HEK293 (cell line): ENCODE data around the gene SCRN2.

Experiments used
- CTCF ChIA-PET: fragments of 350-600 bp; formaldehyde crosslinking; extraction: SDS; loops from one replicate; lab custom pipeline; 2021; ENCODE audit warnings: antibody characterized with exemption; lab: Yijun Ruan, JAX
- POLR2A ChIA-PET: fragments of 300-600 bp; formaldehyde crosslinking; extraction: SDS; loops from one replicate; lab custom pipeline; 2020; ENCODE audit warnings: antibody characterized with exemption, inconsistent platforms; lab: Yijun Ruan, JAX
- H3K27ac ChIP-seq: fragments of 200-500 bp; sonication (Bioruptor generic); 2 replicates; pipeline ENCODE4 v1.5.1; 2014; ENCODE audit warnings: low read depth, low read length, control low read depth, inconsistent platforms; ENCODE audit errors: extremely low read depth
- H3K36me3 ChIP-seq, 2 experiments: fragments of 200-500 bp in 1 of 2; sonication (Bioruptor generic) in 1 of 2; 1 replicate in 1 of 2; 2 replicates in 1 of 2; pipeline ENCODE4 v1.5.1; 2014 to 2017; ENCODE audit warnings: inconsistent platforms in 2 of 2, low read length in 2 of 2; ENCODE audit not compliant: control insufficient read depth in 2 of 2, insufficient read depth in 1 of 2
- H3K4me1 ChIP-seq: fragments of 200-500 bp; sonication (Bioruptor generic); 2 replicates; pipeline ENCODE4 v1.5.1; 2014; ENCODE audit warnings: mild to moderate bottlenecking, low read length, inconsistent platforms; ENCODE audit not compliant: control insufficient read depth, insufficient read depth
- H3K4me3 ChIP-seq: 2 replicates; pipeline ENCODE4 v1.5.1; 2011; ENCODE audit warnings: low read depth, mild to moderate bottlenecking, control low read depth, low read length, moderate library complexity
- H3K9me3 ChIP-seq: fragments of 200-500 bp; sonication (Bioruptor generic); 2 replicates; pipeline ENCODE4 v1.5.1; 2014; ENCODE audit warnings: low read depth, low read length, inconsistent platforms; ENCODE audit not compliant: control insufficient read depth, insufficient read depth
- SALL2 ChIP-seq: fragments of 450-650 bp; formaldehyde crosslinking; IDR thresholded peaks from 2 replicates; pipeline ENCODE4 v1.5.0; 2017; ENCODE audit warnings: missing biosample characterization, mild to moderate bottlenecking, missing genetic modification characterization, borderline replicate concordance
- SETDB1 ChIP-seq: IDR thresholded peaks from one replicate; pipeline ENCODE4 v1.6.1; 2017; ENCODE audit warnings: mild to moderate bottlenecking, low read length, moderate library complexity, mixed read lengths; ENCODE audit not compliant: insufficient read length
- ZNF112 ChIP-seq: fragments of 450-650 bp; formaldehyde crosslinking; IDR thresholded peaks from 2 replicates; pipeline ENCODE4 v1.5.0; 2017; ENCODE audit warnings: missing biosample characterization, missing genetic modification characterization
- ZNF121 ChIP-seq: fragments of 450-650 bp; formaldehyde crosslinking; IDR thresholded peaks from 2 replicates; pipeline ENCODE4 v1.5.1; 2016; ENCODE audit warnings: missing biosample characterization, missing genetic modification characterization
- ZNF169 ChIP-seq: fragments of 450-650 bp; formaldehyde crosslinking; IDR thresholded peaks from 2 replicates; pipeline ENCODE4 v1.5.1; 2016; ENCODE audit warnings: missing biosample characterization, missing genetic modification characterization
- ZNF214 ChIP-seq: fragments of 450-650 bp; formaldehyde crosslinking; IDR thresholded peaks from 2 replicates; pipeline ENCODE4 v1.5.1; 2017; ENCODE audit warnings: missing biosample characterization, mild to moderate bottlenecking, missing genetic modification characterization, borderline replicate concordance
- ZNF239 ChIP-seq: fragments of 450-650 bp; formaldehyde crosslinking; IDR thresholded peaks from 2 replicates; pipeline ENCODE4 v1.5.1; 2016; ENCODE audit warnings: missing biosample characterization, missing genetic modification characterization
- ZNF416 ChIP-seq: fragments of 450-650 bp; formaldehyde crosslinking; IDR thresholded peaks from 2 replicates; pipeline ENCODE4 v1.5.1; 2016; ENCODE audit warnings: missing biosample characterization, missing genetic modification characterization
- ZNF48 ChIP-seq: fragments of 450-650 bp; formaldehyde crosslinking; IDR thresholded peaks from 2 replicates; pipeline ENCODE4 v1.5.1; 2016; ENCODE audit warnings: missing biosample characterization, missing genetic modification characterization
- ZNF561 ChIP-seq: fragments of 450-650 bp; IDR thresholded peaks from 2 replicates; pipeline ENCODE4 v1.5.1; 2018; ENCODE audit warnings: missing biosample characterization, missing genetic modification characterization, borderline replicate concordance
- TF ChIP-seq, protein P1 (sequence below): fragments of 450-650 bp; formaldehyde crosslinking; IDR thresholded peaks from 2 replicates; pipeline ENCODE4 v1.5.1; 2017; ENCODE audit warnings: missing biosample characterization, missing genetic modification characterization
- TF ChIP-seq, protein P2 (sequence below): fragments of 450-650 bp; formaldehyde crosslinking; IDR thresholded peaks from 2 replicates; pipeline ENCODE4 v1.5.1; 2017; ENCODE audit warnings: missing biosample characterization, missing genetic modification characterization

Gene SCRN2

DNA sequence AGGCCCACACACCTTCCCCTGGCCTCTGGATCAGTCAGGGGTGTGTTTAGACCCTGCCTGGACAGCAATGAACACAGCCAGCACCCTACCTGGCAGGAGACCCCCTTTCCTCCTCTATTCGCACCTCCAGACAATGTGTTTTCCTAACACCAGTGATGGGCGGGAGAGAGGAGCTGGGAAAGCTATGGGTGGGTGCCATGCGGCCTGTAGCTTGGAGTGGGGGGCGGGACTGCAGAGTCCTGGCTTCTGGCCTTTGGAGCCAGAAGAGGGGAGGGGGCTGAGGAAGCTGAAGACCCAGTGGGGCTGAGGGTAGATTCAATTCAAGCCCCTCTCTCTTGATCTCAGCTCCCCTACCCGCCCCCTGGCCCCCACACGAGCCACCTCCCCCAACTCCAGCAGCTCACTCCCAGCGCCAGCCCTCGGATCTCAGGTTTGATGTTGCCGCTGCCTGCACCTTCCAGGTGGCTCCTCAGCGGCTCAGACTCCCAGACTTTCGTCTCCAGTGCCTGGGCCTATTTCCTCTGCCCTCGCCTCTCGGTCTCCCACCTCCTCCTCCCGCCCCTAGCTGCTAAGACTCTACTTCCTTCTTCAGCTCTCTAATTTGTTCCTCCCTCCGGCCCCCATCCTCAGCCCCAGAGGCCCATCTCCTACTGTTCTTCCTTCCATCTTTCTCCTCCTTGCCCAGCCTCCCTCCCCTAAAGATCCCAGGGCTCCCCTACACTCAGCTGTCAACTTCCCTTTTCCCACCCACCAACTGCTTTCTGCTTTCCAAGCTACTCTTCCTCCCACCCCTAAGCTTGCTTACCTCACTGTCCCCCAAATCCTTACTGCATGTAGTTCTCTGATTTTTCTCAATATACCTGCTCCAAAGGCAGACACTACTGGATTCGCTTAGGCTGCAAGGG is 16.7 kb upstream of the SCRN2 start:
- POLR2A ChIA-PET: interaction anchor here (0.6 to 1.2 kb wide), 4 partner anchors 26 to 1906 kb away, joined by 4 to 8 read pairs (median 6); partner anchors contain the start of genes LRRC46, MRPL10 and SP2
- CTCF ChIA-PET: interaction anchor here (0.9 to 9.9 kb wide), 4 partner anchors 9 to 32 kb away, joined by 3 to 91 read pairs (median 8); partner anchors contain the start of gene SCRN2

DNA sequence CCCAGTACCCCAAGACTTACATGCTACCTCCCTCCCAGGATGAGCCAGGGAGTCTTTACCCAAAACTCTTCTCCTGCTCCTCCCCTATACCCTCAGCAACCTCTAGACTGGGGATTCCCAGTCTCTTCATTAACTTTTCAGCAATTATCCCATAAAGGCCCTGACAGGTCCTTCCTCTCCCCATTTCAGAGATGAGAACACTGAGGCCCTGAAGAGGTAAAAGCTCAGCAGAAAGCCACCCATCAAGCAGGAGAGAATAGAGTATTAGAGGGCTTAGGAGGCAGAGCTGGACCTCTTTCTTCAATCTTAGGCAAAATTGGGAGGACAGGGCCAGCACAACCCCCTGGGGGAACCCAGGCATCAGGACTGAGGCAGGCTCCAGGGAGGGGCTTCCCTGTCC is 15.8 kb upstream of the SCRN2 start:
- POLR2A ChIA-PET: interaction anchor here (1.0 to 1.3 kb wide), 2 partner anchors 11 to 39 kb away, joined by 4 to 6 read pairs; partner anchors contain the start of gene SP2
- H3K4me1 ChIP-seq: no peaks in the 10 kb centered on the region
- H3K27ac ChIP-seq: no peak overlapping the region
- CTCF ChIA-PET: interaction anchor here (1.9 to 9.9 kb wide), 3 partner anchors 8 to 33 kb away, joined by 9 to 91 read pairs (median 9); partner anchors contain the start of gene SCRN2
- no peaks in the 10 kb centered on the region for H3K36me3 ChIP-seq
- H3K4me3 ChIP-seq: no peak overlapping the region
- no peaks in the 10 kb centered on the region for H3K9me3 ChIP-seq
- TF ChIP-seq ZNF561 (tag by site-specific recombination): no peak
- TF ChIP-seq ZNF239 (tag by site-specific recombination): peak; percentile 99

More for the DNA sequence above, 16.7 kb upstream of the SCRN2 start:
- TF ChIP-seq ZNF169 (tag by site-specific recombination): no peak
- TF ChIP-seq, protein P1, sequence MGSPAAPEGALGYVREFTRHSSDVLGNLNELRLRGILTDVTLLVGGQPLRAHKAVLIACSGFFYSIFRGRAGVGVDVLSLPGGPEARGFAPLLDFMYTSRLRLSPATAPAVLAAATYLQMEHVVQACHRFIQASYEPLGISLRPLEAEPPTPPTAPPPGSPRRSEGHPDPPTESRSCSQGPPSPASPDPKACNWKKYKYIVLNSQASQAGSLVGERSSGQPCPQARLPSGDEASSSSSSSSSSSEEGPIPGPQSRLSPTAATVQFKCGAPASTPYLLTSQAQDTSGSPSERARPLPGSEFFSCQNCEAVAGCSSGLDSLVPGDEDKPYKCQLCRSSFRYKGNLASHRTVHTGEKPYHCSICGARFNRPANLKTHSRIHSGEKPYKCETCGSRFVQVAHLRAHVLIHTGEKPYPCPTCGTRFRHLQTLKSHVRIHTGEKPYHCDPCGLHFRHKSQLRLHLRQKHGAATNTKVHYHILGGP: no peak
- TF ChIP-seq SETDB1: no peak
- no peak for TF ChIP-seq ZNF112 (tag by site-specific recombination)
- TF ChIP-seq, protein P2, sequence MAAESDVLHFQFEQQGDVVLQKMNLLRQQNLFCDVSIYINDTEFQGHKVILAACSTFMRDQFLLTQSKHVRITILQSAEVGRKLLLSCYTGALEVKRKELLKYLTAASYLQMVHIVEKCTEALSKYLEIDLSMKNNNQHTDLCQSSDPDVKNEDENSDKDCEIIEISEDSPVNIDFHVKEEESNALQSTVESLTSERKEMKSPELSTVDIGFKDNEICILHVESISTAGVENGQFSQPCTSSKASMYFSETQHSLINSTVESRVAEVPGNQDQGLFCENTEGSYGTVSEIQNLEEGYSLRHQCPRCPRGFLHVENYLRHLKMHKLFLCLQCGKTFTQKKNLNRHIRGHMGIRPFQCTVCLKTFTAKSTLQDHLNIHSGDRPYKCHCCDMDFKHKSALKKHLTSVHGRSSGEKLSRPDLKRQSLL (tag by site-specific recombination): no peak
- TF ChIP-seq ZNF416: no peak
- TF ChIP-seq ZNF239 (tag by site-specific recombination): no peak
- no peak for TF ChIP-seq ZNF121
- no peak for TF ChIP-seq ZNF214
- TF ChIP-seq ZNF48 (tag by site-specific recombination): no peak
- TF ChIP-seq, all 188 proteins: peak for 0
- Histone ChIP-seq H3K36me3 (no peaks in the 10 kb centered on the region), H3K4me3 (no peak overlapping the region), H3K4me1 (no peaks in the 10 kb centered on the region; the same call in 1 of the 2 replicates), H3K27ac (no peak overlapping the region), H3K9me3 (no peaks in the 10 kb centered on the region)

DNA sequence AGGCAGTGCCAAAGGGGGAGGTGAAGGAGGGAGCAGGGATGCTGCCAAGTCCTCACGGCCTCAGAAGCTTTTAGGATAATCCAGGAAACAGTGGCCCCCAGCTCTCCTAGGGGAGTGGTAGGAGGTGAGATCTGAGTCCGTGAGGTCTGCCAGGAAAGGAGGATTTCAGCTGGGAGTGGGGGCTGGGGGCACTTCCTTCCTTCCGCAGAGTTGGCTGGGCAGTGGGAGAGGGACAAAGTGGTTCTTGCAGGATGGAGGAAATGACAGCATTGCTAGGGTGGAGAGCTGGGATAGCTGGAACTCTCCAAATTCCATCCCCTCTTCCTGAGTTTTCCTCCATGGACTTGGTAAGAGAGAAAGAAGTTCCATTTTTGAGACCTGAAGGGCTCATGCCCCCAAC is 14.7 kb upstream of the SCRN2 start:
- TF ChIP-seq, protein P2 (tag by site-specific recombination): no peak
- no peak for TF ChIP-seq SALL2 (tag by site-specific recombination)
- Histone ChIP-seq H3K27ac (no peak overlapping the region), H3K36me3 (no peaks in the 10 kb centered on the region), H3K4me3 (no peak overlapping the region), H3K9me3 (no peaks in the 10 kb centered on the region), H3K4me1 (peaks cover under 1% of the 10 kb centered on the region; the same call in 1 of the 2 replicates)
- POLR2A ChIA-PET: interaction anchor here (0.6 to 1.3 kb wide), 3 partner anchors 14 to 40 kb away, joined by 3 to 6 read pairs (median 3); partner anchors contain the start of genes LRRC46, MRPL10 and SP2
- CTCF ChIA-PET: interaction anchor here (0.6 to 9.9 kb wide), 5 partner anchors 13 to 489 kb away, joined by 3 to 91 read pairs (median 4); partner anchors contain the start of gene SCRN2
